ENCODE data around the gene ATP9B.

Gene ATP9B

GRCh38 chr18:79043288-79043687, 25.9 kb upstream of the ATP9B start:
- no peak for TF ChIP-seq CTCF (IDR thresholded peaks at IDR 0.05; ENCODE audit: borderline replicate concordance, insufficient read depth, low read depth, low read length)
- no peak overlapping the region for H3K4me3 ChIP-seq (ENCODE audit: low read depth, low read length)

DNA sequence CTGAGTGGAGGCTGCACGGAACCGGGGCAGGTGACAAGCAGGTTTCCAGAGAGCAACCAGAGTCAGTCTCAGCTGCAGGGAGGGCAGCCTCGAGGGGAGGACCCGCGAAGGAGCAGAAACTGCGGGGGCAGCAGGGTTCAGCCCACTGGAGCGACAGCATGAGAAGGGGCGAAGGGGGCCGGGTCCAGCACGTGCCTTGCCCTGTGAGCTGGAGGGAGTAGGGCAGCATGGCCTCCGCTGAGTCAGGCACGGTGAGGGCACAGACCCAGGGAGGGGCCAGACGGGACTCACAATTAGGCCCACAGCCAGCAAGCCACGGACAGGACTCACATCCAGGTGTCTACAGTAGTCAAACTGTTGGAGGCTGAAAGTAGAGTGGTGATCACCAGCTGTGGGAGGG, 22.7 kb upstream of the ATP9B start:
- no peak for TF ChIP-seq CTCF (IDR thresholded peaks at IDR 0.05; ENCODE audit: borderline replicate concordance, insufficient read depth, low read depth, low read length)
- H3K4me3 ChIP-seq (ENCODE audit: low read depth, low read length) = no peak overlapping the region

- H3K4me3 ChIP-seq (ENCODE audit: low read depth, low read length) = no peak overlapping the region
- no peak for TF ChIP-seq CTCF (IDR thresholded peaks at IDR 0.05; ENCODE audit: borderline replicate concordance, insufficient read depth, low read depth, low read length)
Measured at GRCh38 chr18:79047556-79048244, 21.5 kb upstream of the ATP9B start.

DNA sequence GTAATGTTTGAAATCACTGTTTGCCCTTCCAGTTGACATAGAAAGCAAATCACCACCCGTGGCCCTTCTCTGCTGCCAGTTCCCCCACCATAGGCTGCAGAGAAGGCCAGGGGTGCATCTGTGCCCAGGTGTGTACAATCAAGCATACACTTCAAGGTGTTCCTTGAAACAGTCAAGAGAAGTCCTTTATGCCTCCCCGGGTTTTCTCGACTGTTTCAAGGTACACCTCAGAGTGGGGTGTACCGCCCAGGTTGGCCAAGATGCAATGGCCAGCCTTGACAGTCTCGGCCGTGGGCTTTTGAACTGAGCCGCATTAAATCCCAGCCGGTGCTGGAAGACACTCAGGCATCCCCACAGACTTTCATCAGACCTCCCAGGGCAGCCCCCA, 21.0 kb upstream of the ATP9B start:
- no peak overlapping the region for H3K4me3 ChIP-seq (ENCODE audit: low read depth, low read length)
- no peak for TF ChIP-seq CTCF (IDR thresholded peaks at IDR 0.05; ENCODE audit: borderline replicate concordance, insufficient read depth, low read depth, low read length)

GRCh38 chr18:79049506-79049905, 19.7 kb upstream of the ATP9B start:
- TF ChIP-seq CTCF (IDR thresholded peaks at IDR 0.05; ENCODE audit: borderline replicate concordance, insufficient read depth, low read depth, low read length) = no peak
- no peak overlapping the region for H3K4me3 ChIP-seq (ENCODE audit: low read depth, low read length)

- no peak overlapping the region for H3K4me3 ChIP-seq (ENCODE audit: low read depth, low read length)
- no peak for TF ChIP-seq CTCF (IDR thresholded peaks at IDR 0.05; ENCODE audit: borderline replicate concordance, insufficient read depth, low read depth, low read length)
Measured at GRCh38 chr18:79050005-79050404, 19.2 kb upstream of the ATP9B start.

- no peak overlapping the region for H3K4me3 ChIP-seq (ENCODE audit: low read depth, low read length)
- no peak for TF ChIP-seq CTCF (IDR thresholded peaks at IDR 0.05; ENCODE audit: borderline replicate concordance, insufficient read depth, low read depth, low read length)
Measured at GRCh38 chr18:79056827-79057367, 12.3 kb upstream of the ATP9B start.
